Endothelial cell of umbilical vein (primary cell): ENCODE measurements around the gene NF1. TPM values are rescaled to one million over a fixed set of nuclear protein-coding genes. Genes with fewer than 3 reads are reported as not detected.

Experiments
- BruUV-seq: library from RNA; stranded (reverse); fragments of 400-500 nt; replicated peaks from 2 replicates; lab custom pipeline; 2021; lab: Mats Ljungman, UMichigan
- CTCF ChIA-PET: fragments of 300-600, 350-600 bp; sonication (Branson Sonifier 250); formaldehyde crosslinking; loops from one replicate; lab custom pipeline; 2021; ENCODE audit warnings: antibody characterized with exemption, inconsistent platforms; lab: Charles Lee
- POLR2A ChIA-PET: fragments of 300-600, 350-600 bp; sonication (Branson Sonifier 250); formaldehyde crosslinking; loops from one replicate; lab custom pipeline; 2021; ENCODE audit warnings: antibody characterized with exemption, inconsistent platforms; lab: Charles Lee
- DNase-seq: peaks from one replicate; pipeline ENCODE4 v3.0.0-alpha.2; 2011; ENCODE audit warnings: low read depth, low spot score
- FAIRE-seq: peaks from 2 replicates; lab custom pipeline; 2011; peaks lifted over from hg19 to GRCh38; lab: Jason Lieb, UNC
- H2AFZ ChIP-seq: 2 replicates; pipeline ENCODE4 v1.6.0; 2012; ENCODE audit warnings: low read depth, low read length, control low read depth, inconsistent platforms
- H3K27ac ChIP-seq: 2 replicates; pipeline ENCODE4 v1.5.1; 2011; ENCODE audit warnings: low read depth, mild to moderate bottlenecking, control low read depth, low read length, moderate library complexity; ENCODE audit not compliant: insufficient read depth
- H3K27me3 ChIP-seq, 2 experiments: 2 replicates each; pipeline versions ENCODE4 v1.6.0 to v1.6.1; 2011; ENCODE audit warnings: low read length in 2 of 2, mixed read lengths in 1 of 2; ENCODE audit not compliant: control insufficient read depth in 2 of 2, insufficient read depth in 2 of 2
- H3K36me3 ChIP-seq, 2 experiments: 2 replicates in 1 of 2; 3 replicates in 1 of 2; pipeline ENCODE4 v1.5.1; 2011; ENCODE audit warnings: low read length in 2 of 2, mild to moderate bottlenecking in 1 of 2, moderate library complexity in 1 of 2; ENCODE audit not compliant: control insufficient read depth in 2 of 2, insufficient read depth in 2 of 2; ENCODE audit errors: extremely low read depth in 1 of 2
- H3K4me1 ChIP-seq: 3 replicates; pipeline ENCODE4 v1.5.1; 2011; ENCODE audit warnings: mild to moderate bottlenecking, low read length; ENCODE audit not compliant: control insufficient read depth, insufficient read depth; ENCODE audit errors: extremely low read depth
- H3K4me2 ChIP-seq: 2 replicates; pipeline ENCODE4 v1.6.1; 2011; ENCODE audit warnings: low read length, control low read depth, mixed read lengths; ENCODE audit not compliant: insufficient read depth
- H3K4me3 ChIP-seq, 3 experiments: fragments of 200-600 bp in 1 of 3; sonication (generic), shearing (Covaris generic) in 1 of 3; replicated peaks in 1 of 3; 2 replicates each; pipeline ENCODE4 v1.5.1; 2011 to 2016; ENCODE audit warnings: control low read depth in 3 of 3, low read length in 3 of 3, mild to moderate bottlenecking in 2 of 3, inconsistent platforms in 1 of 3, low read depth in 1 of 3, moderate library complexity in 1 of 3; ENCODE audit not compliant: insufficient read depth in 1 of 3
- H3K79me2 ChIP-seq: 2 replicates; pipeline ENCODE4 v1.6.0; 2012; ENCODE audit warnings: low read length, inconsistent platforms; ENCODE audit not compliant: control insufficient read depth, insufficient read depth
- H3K9ac ChIP-seq: replicated peaks from 2 replicates; pipeline ENCODE3; 2011; ENCODE audit warnings: low read length, control low read depth; ENCODE audit not compliant: insufficient read depth; ENCODE audit errors: extremely low read depth
- H3K9me1 ChIP-seq: replicated peaks from 3 replicates; pipeline ENCODE4 v1.6.0; 2011; ENCODE audit warnings: mild to moderate bottlenecking, low read length; ENCODE audit not compliant: control insufficient read depth, insufficient read depth; ENCODE audit errors: extremely low read depth
- H3K9me3 ChIP-seq: replicated peaks from 2 replicates; pipeline ENCODE4 v1.5.1; 2012; ENCODE audit warnings: low read length, inconsistent platforms; ENCODE audit not compliant: control insufficient read depth, insufficient read depth
- H4K20me1 ChIP-seq: replicated peaks from 2 replicates; pipeline ENCODE3; 2011; ENCODE audit warnings: mild to moderate bottlenecking, low read length; ENCODE audit not compliant: control insufficient read depth, insufficient read depth; ENCODE audit errors: extremely low read depth
- EZH2 ChIP-seq: IDR thresholded peaks from 2 replicates; pipeline ENCODE4 v1.6.1; 2012; ENCODE audit warnings: borderline replicate concordance, low read depth, mild to moderate bottlenecking, moderate library complexity, low read length, inconsistent platforms; ENCODE audit not compliant: severe bottlenecking
- FOS ChIP-seq: IDR thresholded peaks from 2 replicates; pipeline ENCODE4 v1.6.1; 2011; ENCODE audit warnings: mild to moderate bottlenecking, low read length, moderate library complexity, borderline replicate concordance; ENCODE audit not compliant: insufficient read depth
- GATA2 ChIP-seq: IDR thresholded peaks from 2 replicates; pipeline ENCODE4 v1.7.0; 2011; ENCODE audit warnings: low read depth, mild to moderate bottlenecking, moderate library complexity, mixed read lengths, low read length; ENCODE audit not compliant: insufficient read length, insufficient read depth
- JUN ChIP-seq: IDR thresholded peaks from 2 replicates; pipeline ENCODE4 v1.6.1; 2011; ENCODE audit warnings: borderline replicate concordance, low read depth; ENCODE audit not compliant: insufficient read length, insufficient read depth
- MYC ChIP-seq: IDR thresholded peaks from one replicate; pipeline ENCODE4 v1.6.1; 2011; ENCODE audit warnings: mild to moderate bottlenecking, low read depth, low read length
- POLR2A ChIP-seq: IDR thresholded peaks from 2 replicates; pipeline ENCODE4 v1.6.1; 2012; ENCODE audit warnings: low read depth, mild to moderate bottlenecking, control low read depth, low read length
- POLR2AphosphoS5 ChIP-seq: IDR thresholded peaks from 2 replicates; pipeline ENCODE4 v1.6.1; 2012; ENCODE audit warnings: low read depth, mild to moderate bottlenecking, control low read depth, low read length, moderate library complexity; ENCODE audit not compliant: insufficient read depth
- dilution Hi-C: fragments of 300-500 bp; cut with MboI; formaldehyde crosslinking; loops from one replicate; pipeline ENCODE4 v1.15.0; 2019; ENCODE audit warnings: low sequenced_read_pairs; ENCODE audit not compliant: extremely low pct_ligation_motif_present
- intact Hi-C: fragments of 100-400 bp; cut with micrococcal nuclease; formaldehyde crosslinking; loops from one replicate; pipeline ENCODE4 v1.10.0; 2022
- polyA plus RNA-seq, 4 experiments: library from polyadenylated mRNA; depleted of rRNA in 3 of 4; stranded (reverse) in 3 of 4; unstranded in 1 of 4; fragments of >200 nt; gene quantifications; 2 replicates each; pipeline versions ENCODE4 v1.2.1 to v1.2.3, GENCODE V29; 2011 to 2012; ENCODE audit warnings: missing spikeins in 1 of 4
- total RNA-seq: library from RNA; stranded (reverse); gene quantifications from 2 replicates; pipeline ENCODE4 v1.2.3, GENCODE V29; 2021
- TF ChIP-seq, protein P1 (sequence below), 2 donors: IDR thresholded peaks; 1 replicate in 1 of 2; 2 replicates in 1 of 2; pipeline ENCODE4 v1.5.1; 2011; ENCODE audit warnings: low read length in 2 of 2, mild to moderate bottlenecking in 2 of 2, moderate library complexity in 2 of 2, control low read depth in 1 of 2, inconsistent platforms in 1 of 2, low read depth in 1 of 2; ENCODE audit not compliant: insufficient read depth in 1 of 2; ENCODE audit errors: extremely low read depth in 1 of 2
- TF ChIP-seq, protein P2 (sequence below): IDR thresholded peaks from 2 replicates; pipeline ENCODE4 v1.6.1; 2011; ENCODE audit not compliant: insufficient read depth, insufficient read length

Gene NF1
- total and polyA plus RNA-seq, 2 donors (not counting 3 experiments of a cell fraction or from before 2014, with no cell fraction given), result 13.7 to 42.4 TPM

DNA sequence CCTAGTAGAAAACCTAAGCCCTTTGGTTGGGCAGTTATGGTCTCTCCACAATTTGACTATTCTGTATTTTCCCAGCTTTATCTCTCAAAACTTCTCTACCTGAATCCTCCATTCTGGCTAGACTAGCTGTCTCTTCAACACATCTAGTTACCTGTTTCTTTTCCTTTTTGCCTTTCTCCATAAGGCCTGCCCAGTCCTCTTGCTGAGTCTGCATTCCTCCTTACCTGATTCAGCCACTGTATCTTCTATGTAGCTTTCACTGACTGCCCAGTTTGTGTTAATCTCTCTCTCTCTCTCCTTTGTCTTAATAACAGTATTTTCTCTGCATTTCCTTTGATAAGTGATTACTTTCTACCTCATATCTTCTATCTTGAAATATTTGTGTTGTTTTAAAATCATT is 228.8 kb downstream of the NF1 start:
- Histone ChIP-seq H4K20me1 (no peaks in the 10 kb centered on the region), H3K9me3 (no peaks in the 10 kb centered on the region), H3K4me1 (peaks cover 14% of the 10 kb centered on the region), H3K27me3 (no peaks in the 10 kb centered on the region), H3K9ac (no peak overlapping the region), H3K4me3 (no peak overlapping the region), H3K9me1 (no peaks in the 10 kb centered on the region), H2AFZ (no peak overlapping the region), H3K4me2 (no peak overlapping the region), H3K27ac (no peak overlapping the region), H3K79me2 (no peaks in the 10 kb centered on the region), H3K36me3 (peaks cover 0 to 2% of the 10 kb centered on the region in 2 experiments)
- no peak for FAIRE-seq
- no TSS peak for BruUV-seq
- dilution Hi-C loops, result no loop called here
- intact Hi-C loops, result no loop called here
- no peak for DNase-seq
- POLR2A ChIA-PET, result no interaction called here
- CTCF ChIA-PET, result interaction anchor here (1.2 kb wide), 1 partner anchor 49 kb away, joined by 4 read pairs; no protein-coding TSS in a partner anchor
- TF ChIP-seq, protein P1, sequence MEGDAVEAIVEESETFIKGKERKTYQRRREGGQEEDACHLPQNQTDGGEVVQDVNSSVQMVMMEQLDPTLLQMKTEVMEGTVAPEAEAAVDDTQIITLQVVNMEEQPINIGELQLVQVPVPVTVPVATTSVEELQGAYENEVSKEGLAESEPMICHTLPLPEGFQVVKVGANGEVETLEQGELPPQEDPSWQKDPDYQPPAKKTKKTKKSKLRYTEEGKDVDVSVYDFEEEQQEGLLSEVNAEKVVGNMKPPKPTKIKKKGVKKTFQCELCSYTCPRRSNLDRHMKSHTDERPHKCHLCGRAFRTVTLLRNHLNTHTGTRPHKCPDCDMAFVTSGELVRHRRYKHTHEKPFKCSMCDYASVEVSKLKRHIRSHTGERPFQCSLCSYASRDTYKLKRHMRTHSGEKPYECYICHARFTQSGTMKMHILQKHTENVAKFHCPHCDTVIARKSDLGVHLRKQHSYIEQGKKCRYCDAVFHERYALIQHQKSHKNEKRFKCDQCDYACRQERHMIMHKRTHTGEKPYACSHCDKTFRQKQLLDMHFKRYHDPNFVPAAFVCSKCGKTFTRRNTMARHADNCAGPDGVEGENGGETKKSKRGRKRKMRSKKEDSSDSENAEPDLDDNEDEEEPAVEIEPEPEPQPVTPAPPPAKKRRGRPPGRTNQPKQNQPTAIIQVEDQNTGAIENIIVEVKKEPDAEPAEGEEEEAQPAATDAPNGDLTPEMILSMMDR (IDR thresholded peaks at IDR 0.05; ENCODE audit: extremely low read depth in 1 of 2, insufficient read depth in 1 of 2, low read depth in 1 of 2, low read length in 2 of 2), result no peak
- no peak for TF ChIP-seq GATA2
- no peak for TF ChIP-seq POLR2A
- no peak for TF ChIP-seq MYC
- TF ChIP-seq, protein P2, sequence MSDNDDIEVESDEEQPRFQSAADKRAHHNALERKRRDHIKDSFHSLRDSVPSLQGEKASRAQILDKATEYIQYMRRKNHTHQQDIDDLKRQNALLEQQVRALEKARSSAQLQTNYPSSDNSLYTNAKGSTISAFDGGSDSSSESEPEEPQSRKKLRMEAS, result no peak
- no peak for TF ChIP-seq FOS
- TF ChIP-seq POLR2AphosphoS5, result no peak
- no peak for TF ChIP-seq JUN
- no peak for TF ChIP-seq EZH2
